Hepatocyte (in vitro differentiated cells): Measurements from ENCODE around the gene CEP83. TPM values are rescaled to one million over a fixed set of nuclear protein-coding genes. Genes with fewer than 3 reads are reported as not detected.

Experiments used
- DNase-seq: peaks from one replicate; pipeline ENCODE4 v3.0.0-alpha.2; 2016; ENCODE audit warnings: low spot score
- H2AFZ ChIP-seq: fragments of 200-600 bp; sonication (generic); 2 replicates; pipeline ENCODE4 v1.6.0; 2016; ENCODE audit warnings: antibody characterized with exemption, mild to moderate bottlenecking
- H3K27ac ChIP-seq: fragments of 200-600 bp; sonication (generic); 2 replicates; pipeline ENCODE4 v1.5.1; 2016; ENCODE audit warnings: mild to moderate bottlenecking
- H3K27me3 ChIP-seq: fragments of 200-600 bp; sonication (generic); 2 replicates; pipeline ENCODE4 v1.6.1; 2016
- H3K36me3 ChIP-seq: fragments of 200-600 bp; sonication (generic); replicated peaks from 2 replicates; pipeline ENCODE4 v1.5.1; 2016; ENCODE audit warnings: low read depth; ENCODE audit not compliant: insufficient read depth
- H3K4me1 ChIP-seq: fragments of 200-600 bp; sonication (generic); 2 replicates; pipeline ENCODE4 v1.5.1; 2016; ENCODE audit warnings: mild to moderate bottlenecking, moderate library complexity; ENCODE audit not compliant: insufficient read depth
- H3K4me2 ChIP-seq: fragments of 200-600 bp; sonication (generic); 2 replicates; pipeline ENCODE4 v1.6.0; 2016
- H3K4me3 ChIP-seq: fragments of 200-600 bp; sonication (generic); 2 replicates; pipeline ENCODE4 v1.5.1; 2016; ENCODE audit warnings: mild to moderate bottlenecking
- H3K79me2 ChIP-seq: fragments of 200-600 bp; sonication (generic); 2 replicates; pipeline ENCODE4 v1.6.0; 2017; ENCODE audit warnings: mild to moderate bottlenecking
- H3K9me2 ChIP-seq: fragments of 200-600 bp; sonication (generic); replicated peaks from 2 replicates; pipeline ENCODE4 v1.6.0; 2017; ENCODE audit warnings: mild to moderate bottlenecking; ENCODE audit not compliant: insufficient read depth
- H3K9me3 ChIP-seq: fragments of 200-600 bp; sonication (generic); 2 replicates; pipeline ENCODE4 v1.5.1; 2016; ENCODE audit warnings: low read depth, mild to moderate bottlenecking
- H4K20me1 ChIP-seq: fragments of 200-600 bp; sonication (generic); 2 replicates; pipeline ENCODE4 v1.6.0; 2016; ENCODE audit warnings: mild to moderate bottlenecking; ENCODE audit not compliant: insufficient read depth, poor library complexity, severe bottlenecking
- CTCF ChIP-seq: fragments of 200-600 bp; sonication (generic); IDR thresholded peaks from 2 replicates; pipeline ENCODE4 v1.5.1; 2016; ENCODE audit warnings: antibody characterized with exemption, mild to moderate bottlenecking; ENCODE audit not compliant: poor library complexity
- EZH2 ChIP-seq: fragments of 200-600 bp; sonication (generic); IDR thresholded peaks from 2 replicates; pipeline ENCODE4 v1.6.1; 2016; ENCODE audit warnings: antibody characterized with exemption, mild to moderate bottlenecking, borderline replicate concordance
- EZH2phosphoT487 ChIP-seq: fragments of 200-600 bp; sonication (generic); IDR thresholded peaks from one replicate; pipeline ENCODE4 v1.6.1; 2018; ENCODE audit warnings: antibody characterized with exemption, mild to moderate bottlenecking, low read depth, moderate library complexity; ENCODE audit not compliant: unreplicated experiment, severe bottlenecking
- WGBS: methylation state at CpG from one replicate; pipeline ENCODE4 v1.1.6; 2016; ENCODE audit warnings: low lambda C conversion rate; ENCODE audit errors: missing lambda C conversion rate; 5-methylcytosine and 5-hydroxymethylcytosine counted together
- polyA plus RNA-seq: library from polyadenylated mRNA; unstranded; fragments of >200 nt; fragmentation: Nextera tagmentation; extraction: Ambion mirVana; gene quantifications from 2 replicates; pipeline ENCODE4 v1.2.1, GENCODE V29; 2016
- total RNA-seq: library from RNA; depleted of rRNA; stranded (reverse); fragments of >200 nt; gene quantifications from 2 replicates; pipeline ENCODE4 v1.2.3, GENCODE V29; 2014

The CEP83 gene
- total and polyA plus RNA-seq, 2 experiments from 2014 or later: 3.7 to 20.1 TPM

GRCh38 chr12:94299846-94300245, 159.8 kb downstream of the CEP83 start:
- H3K4me2 ChIP-seq: no peak overlapping the region
- no peak overlapping the region for H2AFZ ChIP-seq
- peak; percentile 35 for DNase-seq
- H3K27ac ChIP-seq: no peak overlapping the region
- TF ChIP-seq EZH2phosphoT487 (no peak), EZH2 (no peak), CTCF (no peak)
- peaks cover 18% of the 10 kb centered on the region for H3K4me1 ChIP-seq
- no peaks in the 10 kb centered on the region for H3K79me2 ChIP-seq
- no peaks in the 10 kb centered on the region for H3K9me2 ChIP-seq
- no peaks in the 10 kb centered on the region for H3K9me3 ChIP-seq
- H3K36me3 ChIP-seq: no peaks in the 10 kb centered on the region
- H4K20me1 ChIP-seq: no peaks in the 10 kb centered on the region
- no peak overlapping the region for H3K4me3 ChIP-seq
- H3K27me3 ChIP-seq: no peaks in the 10 kb centered on the region
- 70% methylated on average over 1 of the region's 1 CpG for WGBS

GRCh38 chr12:94297876-94298505, 161.7 kb downstream of the CEP83 start:
- no peaks in the 10 kb centered on the region for H3K27me3 ChIP-seq
- TF ChIP-seq EZH2 (no peak), EZH2phosphoT487 (no peak), CTCF (no peak)
- H3K27ac ChIP-seq: peak overlapping the region; percentile 6
- H3K4me1 ChIP-seq: peaks cover 18% of the 10 kb centered on the region
- 67% methylated on average over 2 of the region's 2 CpGs for WGBS
- H2AFZ ChIP-seq: no peak overlapping the region
- H3K9me2 ChIP-seq: no peaks in the 10 kb centered on the region
- H3K79me2 ChIP-seq: no peaks in the 10 kb centered on the region
- no peaks in the 10 kb centered on the region for H3K36me3 ChIP-seq
- no peaks in the 10 kb centered on the region for H3K9me3 ChIP-seq
- no peak for DNase-seq
- no peak overlapping the region for H3K4me3 ChIP-seq
- no peaks in the 10 kb centered on the region for H4K20me1 ChIP-seq
- no peak overlapping the region for H3K4me2 ChIP-seq

- H3K27me3 ChIP-seq: no peaks in the 10 kb centered on the region
- H3K9me3 ChIP-seq: no peaks in the 10 kb centered on the region
- H3K9me2 ChIP-seq: no peaks in the 10 kb centered on the region
- H3K4me1 ChIP-seq: peaks cover 18% of the 10 kb centered on the region
- H2AFZ ChIP-seq: no peak overlapping the region
- no peak overlapping the region for H3K4me3 ChIP-seq
- WGBS: 90% methylated on average over 6 of the region's 6 CpGs
- no peaks in the 10 kb centered on the region for H4K20me1 ChIP-seq
- H3K4me2 ChIP-seq: no peak overlapping the region
- H3K27ac ChIP-seq: peak overlapping the region; percentile 6
- H3K36me3 ChIP-seq: no peaks in the 10 kb centered on the region
- no peak for DNase-seq
- no peaks in the 10 kb centered on the region for H3K79me2 ChIP-seq
- TF ChIP-seq CTCF (no peak), EZH2 (no peak), EZH2phosphoT487 (no peak)
Measured at GRCh38 chr12:94297096-94297699, 162.5 kb downstream of the CEP83 start.
